Activated CD8-positive, alpha-beta T cell treated with anti-CD3 and anti-CD28 coated beads for 36 hours (primary cell): Measurements from ENCODE around the gene PFN3. TPM values are rescaled to one million over a fixed set of nuclear protein-coding genes. Genes with fewer than 3 reads are reported as not detected.
A peak's percentile ranks its signal among the peaks of the same experiment; 100 is the strongest.

ENCODE experiments used
- ATAC-seq: fragments of 200-7000 bp; cut with Tn5 transposase; one replicate; pipeline ENCODE4 v1.10.0; 2021; ENCODE audit warnings: mild to moderate bottlenecking, moderate library complexity
- CTCF ChIA-PET: fragments of 350-600 bp; sonication (Branson Sonifier 250); formaldehyde crosslinking; loops from one replicate; lab custom pipeline; 2021; ENCODE audit warnings: antibody characterized with exemption; lab: Charles Lee
- POLR2A ChIA-PET: fragments of 350-600 bp; sonication (Branson Sonifier 250); formaldehyde crosslinking; loops from one replicate; lab custom pipeline; 2021; ENCODE audit warnings: antibody characterized with exemption; lab: Charles Lee
- DNase-seq: peaks from one replicate; pipeline ENCODE4 v3.0.0-alpha.2; 2020
- H3K27ac Mint-ChIP-seq: one replicate; pipeline ENCODE4 v1.8.0; 2021; ENCODE audit warnings: mild to moderate bottlenecking, mixed read lengths
- H3K27me3 Mint-ChIP-seq: one replicate; pipeline ENCODE4 v1.8.0; 2021; ENCODE audit warnings: mixed read lengths
- H3K36me3 Mint-ChIP-seq: one replicate; pipeline ENCODE4 v1.8.0; 2021; ENCODE audit warnings: low read depth, mixed read lengths
- H3K4me1 Mint-ChIP-seq: one replicate; pipeline ENCODE4 v1.8.0; 2021; ENCODE audit warnings: low read depth, mixed read lengths
- H3K4me3 Mint-ChIP-seq: one replicate; pipeline ENCODE4 v1.8.0; 2021; ENCODE audit warnings: mild to moderate bottlenecking, moderate library complexity, mixed read lengths
- H3K9me3 Mint-ChIP-seq: one replicate; pipeline ENCODE4 v1.8.0; 2021; ENCODE audit warnings: mixed read lengths
- CTCF ChIP-seq: fragments of 200-600 bp; IDR thresholded peaks from one replicate; pipeline ENCODE4 v1.8.0; 2022; ENCODE audit warnings: antibody characterized with exemption, mild to moderate bottlenecking
- intact Hi-C: fragments of 100-400 bp; cut with micrococcal nuclease; formaldehyde crosslinking; loops from one replicate; pipeline ENCODE4 v1.10.0; 2022
- total RNA-seq, 2 experiments: library from RNA; stranded (reverse); gene quantifications; one replicate each; pipeline ENCODE4 v1.2.3, GENCODE V29; 2021

The PFN3 gene
- total RNA-seq, 2 experiments from 2014 or later, result not detected

DNA sequence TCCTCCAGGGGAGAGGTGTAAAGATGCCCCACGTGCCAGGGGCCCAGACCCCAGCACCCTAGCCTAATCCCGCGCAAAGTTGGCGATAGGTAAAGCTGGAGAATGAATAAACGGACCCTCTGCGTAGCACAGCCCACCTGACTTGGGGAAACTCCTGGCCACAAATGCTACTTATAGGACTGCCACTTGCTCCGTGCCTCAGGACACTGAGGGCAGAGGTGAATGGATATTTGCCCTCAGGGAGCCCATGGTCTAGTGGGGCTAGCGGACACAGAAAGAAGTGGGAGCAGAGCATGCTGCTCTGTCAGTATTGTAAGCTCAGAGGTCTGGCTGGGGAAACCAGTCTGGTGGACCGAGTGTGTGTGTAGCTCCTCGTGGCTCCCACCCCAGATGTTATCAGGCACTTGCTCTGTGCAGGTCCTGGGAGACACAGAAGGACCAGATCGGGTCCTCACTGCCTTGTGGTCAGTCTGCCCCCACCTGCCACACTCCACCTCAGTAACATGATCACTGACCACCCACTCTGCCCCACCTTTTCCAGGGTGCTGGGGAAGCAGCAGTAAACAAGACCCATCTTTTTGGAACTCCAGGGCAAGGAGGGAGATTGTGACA is 26.9 kb upstream of the PFN3 start:
- no peaks in the 10 kb centered on the region for H3K9me3 Mint-ChIP-seq
- CTCF ChIA-PET, result interaction anchor here (0.8 to 10.5 kb wide), 8 partner anchors 17 to 38 kb away, joined by 3 to 159 read pairs (median 6); partner anchors contain the start of genes F12 and PFN3
- no peak for ATAC-seq
- no peak for DNase-seq
- TF ChIP-seq CTCF, result no peak
- no peaks in the 10 kb centered on the region for H3K27me3 Mint-ChIP-seq
- intact Hi-C loops, result no loop called here
- POLR2A ChIA-PET, result interaction anchor here (0.5 to 15.2 kb wide), 24 partner anchors 10 to 124 kb away, joined by 3 to 606 read pairs (median 4); partner anchors contain the start of genes F12, PRELID1, PRR7 and RAB24
- H3K4me3 Mint-ChIP-seq, result peak overlapping the region; percentile 97
- peak overlapping the region; percentile 98 for H3K27ac Mint-ChIP-seq
- H3K36me3 Mint-ChIP-seq, result peaks cover 52% of the 10 kb centered on the region
- H3K4me1 Mint-ChIP-seq, result peaks cover 46% of the 10 kb centered on the region

- ATAC-seq (peak; percentile 6), DNase-seq (peak; percentile 81)
- no peak for TF ChIP-seq CTCF
- peak within 1 kb of the TSS; percentile 98 for H3K27ac Mint-ChIP-seq
- intact Hi-C loops, result no loop called here
- H3K9me3 Mint-ChIP-seq, result no peaks in the 10 kb centered on the region
- H3K4me3 Mint-ChIP-seq, result peak within 1 kb of the TSS; percentile 97
- H3K27me3 Mint-ChIP-seq, result no peaks in the 10 kb centered on the region
- peaks cover 42% of the 10 kb centered on the region for H3K4me1 Mint-ChIP-seq
- POLR2A ChIA-PET, result interaction anchor here (0.6 to 15.2 kb wide), 22 partner anchors 9 to 123 kb away, joined by 3 to 606 read pairs (median 4); partner anchors contain the start of genes F12, LMAN2, PRELID1 and PRR7
- CTCF ChIA-PET, result interaction anchor here (0.7 to 10.5 kb wide), 10 partner anchors 12 to 109 kb away, joined by 3 to 159 read pairs (median 5); partner anchors contain the start of genes F12 and PFN3
- peaks cover 45% of the 10 kb centered on the region for H3K36me3 Mint-ChIP-seq
Measured at GRCh38 chr5:177426566-177427210, 26.2 kb upstream of the PFN3 start, which contains the start of gene GRK6. GRK6 (plus strand) TSS chr5:177426676; CDS start chr5:177426846, 170 bp downstream.

DNA sequence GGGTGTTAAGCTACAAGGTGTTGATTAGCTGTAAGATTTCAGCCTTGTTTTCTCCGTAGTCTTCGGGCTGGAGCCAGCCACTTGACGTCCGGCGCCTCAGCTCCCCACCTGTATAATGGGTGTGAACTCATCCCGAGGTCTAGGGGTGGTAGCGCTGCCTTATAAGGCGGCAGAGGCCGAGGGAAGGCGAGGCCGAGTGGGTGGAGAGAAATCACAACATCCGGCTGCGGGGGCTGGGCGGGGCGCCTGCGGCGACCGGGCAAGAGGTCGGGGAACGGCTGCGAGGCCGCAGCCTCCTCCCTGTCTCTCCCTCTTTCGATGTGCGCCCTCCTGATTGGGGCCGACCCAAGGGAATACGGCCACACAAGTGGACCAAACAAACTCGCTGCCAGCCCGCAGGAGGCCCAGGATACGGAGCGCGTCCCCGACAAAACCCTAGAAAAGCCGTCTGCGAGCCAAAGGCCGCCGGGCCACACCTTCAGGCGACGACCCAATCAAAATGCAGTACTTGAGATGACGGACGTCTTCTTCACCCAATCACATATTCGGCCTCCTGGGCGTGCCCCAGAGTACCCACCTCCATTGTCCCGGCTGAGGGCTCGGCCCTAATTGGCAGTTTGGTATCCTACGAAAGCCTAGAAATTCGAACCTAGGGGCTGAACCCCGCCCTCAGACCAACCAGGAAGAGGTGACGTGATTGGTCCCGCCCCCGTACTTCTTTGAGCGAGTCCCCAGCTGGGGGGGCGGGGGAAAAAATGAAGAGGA is 25.5 kb upstream of the PFN3 start:
- DNase-seq (peak; percentile 100), ATAC-seq (peak; percentile 79)
- Mint-ChIP-seq H3K27me3 (no peaks in the 10 kb centered on the region), H3K9me3 (no peaks in the 10 kb centered on the region), H3K4me1 (peaks cover 36% of the 10 kb centered on the region), H3K27ac (peak overlapping the region; percentile 97), H3K4me3 (peak overlapping the region; percentile 88), H3K36me3 (peaks cover 38% of the 10 kb centered on the region)
- TF ChIP-seq CTCF, result no peak
- ChIA-PET POLR2A (interaction anchor here (0.6 to 15.2 kb wide), 17 partner anchors 8 to 123 kb away, joined by 3 to 606 read pairs (median 4); partner anchors contain the start of genes F12, LMAN2, PRELID1 and PRR7), CTCF (interaction anchor here (0.7 to 10.5 kb wide), 9 partner anchors 13 to 108 kb away, joined by 3 to 159 read pairs (median 6); partner anchors contain the start of genes F12 and PFN3)
- intact Hi-C loops, result no loop called here

DNA sequence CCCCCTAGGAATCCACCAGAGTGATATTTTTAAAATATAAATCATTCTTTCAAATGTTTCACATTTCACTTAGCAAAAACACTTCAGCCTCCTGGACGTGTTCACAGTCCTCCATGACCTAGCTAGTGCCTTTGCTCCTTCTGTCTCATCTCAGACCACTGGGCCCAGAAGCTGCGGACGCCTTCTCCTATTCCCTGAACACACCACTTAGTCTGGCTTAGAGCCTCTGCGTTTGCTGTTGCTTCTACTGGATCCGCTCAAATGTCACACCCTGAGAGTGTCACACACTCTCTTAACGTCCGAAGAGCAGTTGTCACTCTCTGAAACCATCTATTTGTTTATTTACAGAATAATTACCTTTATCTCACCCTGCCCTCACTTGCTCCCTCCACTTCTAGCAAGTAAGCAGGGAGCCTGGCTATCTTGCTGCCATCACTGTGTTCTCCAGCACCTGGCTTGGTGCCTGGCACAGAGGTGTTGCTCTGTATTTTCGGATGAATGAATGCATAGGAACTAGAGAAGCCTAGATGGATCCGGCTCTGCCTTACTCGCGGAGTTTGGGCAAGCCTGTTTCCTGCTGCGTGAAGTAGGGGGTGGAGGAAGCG is 24.8 kb upstream of the PFN3 start:
- peaks cover 33% of the 10 kb centered on the region for H3K36me3 Mint-ChIP-seq
- TF ChIP-seq CTCF, result no peak
- ChIA-PET POLR2A (interaction anchor here (0.8 to 15.2 kb wide), 8 partner anchors 9 to 74 kb away, joined by 3 to 606 read pairs (median 6); partner anchors contain the start of genes F12, LMAN2 and PRR7), CTCF (interaction anchor here (1.2 to 10.5 kb wide), 4 partner anchors 20 to 36 kb away, joined by 5 to 159 read pairs (median 8); partner anchors contain the start of genes F12 and PFN3)
- no peaks in the 10 kb centered on the region for H3K27me3 Mint-ChIP-seq
- DNase-seq (no peak), ATAC-seq (no peak)
- no peaks in the 10 kb centered on the region for H3K9me3 Mint-ChIP-seq
- peak overlapping the region; percentile 88 for H3K4me3 Mint-ChIP-seq
- H3K4me1 Mint-ChIP-seq, result peaks cover 29% of the 10 kb centered on the region
- intact Hi-C loops, result no loop called here
- H3K27ac Mint-ChIP-seq, result peak overlapping the region; percentile 97
